GM23248 (cell line): Measurements from ENCODE around the gene BCL2L11.

ENCODE experiments used
- EZH2 ChIP-seq: fragments of 200-600 bp; sonication (generic); IDR thresholded peaks from 2 replicates; pipeline ENCODE4 v1.6.1; 2018; ENCODE audit warnings: antibody characterized with exemption, mild to moderate bottlenecking; ENCODE audit not compliant: insufficient read depth, poor library complexity, severe bottlenecking
- EZH2phosphoT487 ChIP-seq: fragments of 200-600 bp; sonication (generic); IDR thresholded peaks from 2 replicates; pipeline ENCODE4 v1.6.1; 2018; ENCODE audit warnings: antibody characterized with exemption, moderate library complexity, mild to moderate bottlenecking, low read depth; ENCODE audit not compliant: insufficient read depth

DNA sequence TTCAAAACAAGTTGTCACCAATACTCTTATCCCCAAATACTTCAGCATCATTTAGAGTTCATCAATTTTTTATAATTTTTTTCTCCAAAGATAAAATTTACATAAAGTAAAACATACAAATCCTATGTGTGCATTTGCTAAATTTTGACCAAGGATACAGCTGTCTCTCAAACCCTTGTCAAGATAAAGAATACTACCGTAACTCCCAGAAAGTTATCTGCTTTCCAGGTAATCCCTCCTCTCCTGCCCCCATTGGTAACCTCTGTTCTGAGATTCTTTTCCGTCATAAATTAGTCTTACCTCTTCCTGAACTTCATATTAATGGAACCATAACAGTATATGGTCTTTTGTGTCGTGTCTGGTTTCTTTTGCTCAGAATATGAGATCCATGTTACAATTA, 49.2 kb downstream of the BCL2L11 start:
- TF ChIP-seq EZH2 (no peak), EZH2phosphoT487 (no peak)
